Measurements from ENCODE around the gene MVK.

- TF ChIP-seq, protein P1, sequence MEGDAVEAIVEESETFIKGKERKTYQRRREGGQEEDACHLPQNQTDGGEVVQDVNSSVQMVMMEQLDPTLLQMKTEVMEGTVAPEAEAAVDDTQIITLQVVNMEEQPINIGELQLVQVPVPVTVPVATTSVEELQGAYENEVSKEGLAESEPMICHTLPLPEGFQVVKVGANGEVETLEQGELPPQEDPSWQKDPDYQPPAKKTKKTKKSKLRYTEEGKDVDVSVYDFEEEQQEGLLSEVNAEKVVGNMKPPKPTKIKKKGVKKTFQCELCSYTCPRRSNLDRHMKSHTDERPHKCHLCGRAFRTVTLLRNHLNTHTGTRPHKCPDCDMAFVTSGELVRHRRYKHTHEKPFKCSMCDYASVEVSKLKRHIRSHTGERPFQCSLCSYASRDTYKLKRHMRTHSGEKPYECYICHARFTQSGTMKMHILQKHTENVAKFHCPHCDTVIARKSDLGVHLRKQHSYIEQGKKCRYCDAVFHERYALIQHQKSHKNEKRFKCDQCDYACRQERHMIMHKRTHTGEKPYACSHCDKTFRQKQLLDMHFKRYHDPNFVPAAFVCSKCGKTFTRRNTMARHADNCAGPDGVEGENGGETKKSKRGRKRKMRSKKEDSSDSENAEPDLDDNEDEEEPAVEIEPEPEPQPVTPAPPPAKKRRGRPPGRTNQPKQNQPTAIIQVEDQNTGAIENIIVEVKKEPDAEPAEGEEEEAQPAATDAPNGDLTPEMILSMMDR (conservative IDR thresholded peaks at IDR 0.05; ENCODE audit: low read depth in 2 of 2), result no peak
- no peak for TF ChIP-seq EZH2phosphoT487 (IDR thresholded peaks at IDR 0.05; ENCODE audit: unreplicated experiment)
- TF ChIP-seq ZNF331 (CRISPR knock-in tag; IDR thresholded peaks at IDR 0.05; ENCODE audit: low read depth), result no peak
- no peak for TF ChIP-seq CREB1 (CRISPR knock-in tag; IDR thresholded peaks at IDR 0.05; ENCODE audit: low read depth)
- TF ChIP-seq POLR2AphosphoS5 (IDR thresholded peaks at IDR 0.05; ENCODE audit: low read depth), result no peak
Observed at GRCh38 chr12:109591041-109591440, 17.4 kb downstream of the MVK start.
